Karpas-422 (cell line): Measurements from ENCODE around the gene SLC25A44. TPM values are rescaled to one million over a fixed set of nuclear protein-coding genes. Genes with fewer than 3 reads are reported as not detected.

Experiments used
- DNase-seq: peaks from one replicate; pipeline ENCODE4 v3.0.0-alpha.2; 2015
- H2AFZ ChIP-seq: fragments of 200-600 bp; sonication (generic); 2 replicates; pipeline ENCODE4 v1.6.1; 2014; ENCODE audit warnings: antibody characterized with exemption, low read length, mixed read lengths
- H3K27ac ChIP-seq: fragments of 200-600 bp; sonication (generic); 2 replicates; pipeline ENCODE4 v1.5.1; 2014; ENCODE audit warnings: mild to moderate bottlenecking, low read length, moderate library complexity
- H3K27me3 ChIP-seq: fragments of 200-600 bp; sonication (generic); 2 replicates; pipeline ENCODE4 v1.6.1; 2014; ENCODE audit warnings: low read length, mixed read lengths
- H3K36me3 ChIP-seq: fragments of 200-600 bp; sonication (generic); 2 replicates; pipeline ENCODE4 v1.6.1; 2014; ENCODE audit warnings: low read length, mixed read lengths; ENCODE audit not compliant: insufficient read depth
- H3K4me1 ChIP-seq: fragments of 200-600 bp; sonication (generic); 2 replicates; pipeline ENCODE4 v1.6.1; 2014; ENCODE audit warnings: mild to moderate bottlenecking, low read length, mixed read lengths
- H3K4me2 ChIP-seq: fragments of 200-600 bp; sonication (generic); 2 replicates; pipeline ENCODE4 v1.6.1; 2014; ENCODE audit warnings: low read length, low read depth, mild to moderate bottlenecking; ENCODE audit not compliant: poor library complexity, severe bottlenecking
- H3K4me3 ChIP-seq: fragments of 200-600 bp; sonication (generic); 2 replicates; pipeline ENCODE4 v1.5.1; 2014; ENCODE audit warnings: mild to moderate bottlenecking, antibody characterized with exemption, low read length, mixed read lengths
- H3K79me2 ChIP-seq: fragments of 200-600 bp; sonication (generic); 2 replicates; pipeline ENCODE4 v1.6.1; 2014; ENCODE audit warnings: mild to moderate bottlenecking, low read length, mixed read lengths
- H3K9ac ChIP-seq: fragments of 200-600 bp; sonication (generic); 2 replicates; pipeline ENCODE4 v1.6.0; 2014; ENCODE audit warnings: low read length
- H3K9me2 ChIP-seq: fragments of 200-600 bp; sonication (generic), shearing (Covaris generic); replicated peaks from 2 replicates; pipeline ENCODE4 v1.6.0; 2014; ENCODE audit warnings: mild to moderate bottlenecking, low read length, moderate library complexity; ENCODE audit not compliant: insufficient read depth
- H3K9me3 ChIP-seq: fragments of 300-700, 200-600 bp; sonication (generic); 2 replicates; pipeline ENCODE4 v1.6.1; 2014; ENCODE audit warnings: low read length, mixed read lengths
- H4K20me1 ChIP-seq: fragments of 200-600 bp; sonication (generic); 2 replicates; pipeline ENCODE4 v1.6.1; 2014; ENCODE audit warnings: mild to moderate bottlenecking, antibody characterized with exemption, low read length, low read depth; ENCODE audit not compliant: insufficient read depth
- total RNA-seq: library from RNA; depleted of rRNA; stranded (reverse); fragments of >200 nt; shearing (Covaris generic); gene quantifications from 2 replicates; pipeline ENCODE4 v1.2.3, GENCODE V29; 2014; ENCODE audit warnings: low replicate concordance; rRNA removed

The SLC25A44 gene
- total RNA-seq, result 16.8 and 24.0 TPM in 2 replicates

- Histone ChIP-seq H3K4me2 (peak within 1 kb of the TSS; percentile 87), H3K36me3 (peaks cover 10% of the 10 kb centered on the region; the same call in 1 of the 2 replicates), H3K27me3 (no peaks in the 10 kb centered on the region), H3K4me1 (peaks cover 27% of the 10 kb centered on the region), H4K20me1 (peaks cover 9% of the 10 kb centered on the region; the same call in 1 of the 2 replicates), H3K9ac (peak within 1 kb of the TSS; percentile 89), H2AFZ (peak within 1 kb of the TSS; percentile 30; the same call in 1 of the 2 replicates), H3K27ac (peak within 1 kb of the TSS; percentile 73), H3K79me2 (peaks cover 46% of the 10 kb centered on the region), H3K9me3 (no peaks in the 10 kb centered on the region), H3K4me3 (peak within 1 kb of the TSS; percentile 93), H3K9me2 (no peaks in the 10 kb centered on the region)
- peak; percentile 100 for DNase-seq
Observed at GRCh38 chr1:156193488-156194299, at the start of gene SLC25A44. SLC25A44 (plus strand) TSS chr1:156194104; CDS start chr1:156199848, 5,744 bp downstream.

- no peak overlapping the region for H3K4me2 ChIP-seq
- no peaks in the 10 kb centered on the region for H3K9me3 ChIP-seq
- DNase-seq, result no peak
- H3K27ac ChIP-seq, result no peak overlapping the region
- no peaks in the 10 kb centered on the region for H4K20me1 ChIP-seq
- peaks cover 40% of the 10 kb centered on the region for H3K4me1 ChIP-seq
- no peaks in the 10 kb centered on the region for H3K79me2 ChIP-seq
- H3K9ac ChIP-seq, result no peak overlapping the region
- H3K36me3 ChIP-seq, result no peaks in the 10 kb centered on the region
- H3K27me3 ChIP-seq, result no peaks in the 10 kb centered on the region
- no peaks in the 10 kb centered on the region for H3K9me2 ChIP-seq
- no peak overlapping the region for H2AFZ ChIP-seq
- no peak overlapping the region for H3K4me3 ChIP-seq
Observed at GRCh38 chr1:156144742-156145141, 49.2 kb upstream of the SLC25A44 start.

GRCh38 chr1:156145650-156146019, 48.3 kb upstream of the SLC25A44 start:
- Histone ChIP-seq H3K27me3 (no peaks in the 10 kb centered on the region), H3K9me3 (no peaks in the 10 kb centered on the region), H3K4me2 (peak overlapping the region; percentile 60), H3K27ac (no peak overlapping the region), H3K36me3 (no peaks in the 10 kb centered on the region), H3K9me2 (no peaks in the 10 kb centered on the region), H3K79me2 (no peaks in the 10 kb centered on the region), H4K20me1 (no peaks in the 10 kb centered on the region), H3K4me3 (no peak overlapping the region), H3K4me1 (peaks cover 49% of the 10 kb centered on the region), H2AFZ (no peak overlapping the region), H3K9ac (peak overlapping the region; percentile 8; the same call in 1 of the 2 replicates)
- DNase-seq, result no peak

GRCh38 chr1:156146020-156146768, 47.7 kb upstream of the SLC25A44 start:
- peak; percentile 91 for DNase-seq
- peak overlapping the region; percentile 8; the same call in 1 of the 2 replicates for H3K27ac ChIP-seq
- peaks cover 54% of the 10 kb centered on the region for H3K4me1 ChIP-seq

GRCh38 chr1:156146769-156147405, 47.0 kb upstream of the SLC25A44 start:
- Histone ChIP-seq H3K36me3 (no peaks in the 10 kb centered on the region), H3K4me3 (peak overlapping the region; percentile 49; the same call in 1 of the 2 replicates), H3K27me3 (no peaks in the 10 kb centered on the region), H3K79me2 (no peaks in the 10 kb centered on the region), H3K9ac (peak overlapping the region; percentile 47), H3K9me3 (no peaks in the 10 kb centered on the region), H3K4me2 (peak overlapping the region; percentile 60), H3K4me1 (peaks cover 61% of the 10 kb centered on the region), H3K27ac (peak overlapping the region; percentile 8; the same call in 1 of the 2 replicates), H4K20me1 (no peaks in the 10 kb centered on the region), H3K9me2 (no peaks in the 10 kb centered on the region), H2AFZ (peak overlapping the region; percentile 43; the same call in 1 of the 2 replicates)
- no peak for DNase-seq

More at GRCh38 chr1:156146020-156146768, 47.7 kb upstream of the SLC25A44 start:
- Histone ChIP-seq H3K9me2 (no peaks in the 10 kb centered on the region), H2AFZ (peak overlapping the region; percentile 43; the same call in 1 of the 2 replicates), H3K4me3 (peak overlapping the region; percentile 49), H3K36me3 (no peaks in the 10 kb centered on the region), H3K4me2 (peak overlapping the region; percentile 60), H4K20me1 (no peaks in the 10 kb centered on the region), H3K9ac (peak overlapping the region; percentile 47), H3K27me3 (no peaks in the 10 kb centered on the region), H3K79me2 (no peaks in the 10 kb centered on the region), H3K9me3 (no peaks in the 10 kb centered on the region)

- Histone ChIP-seq H3K9me2 (no peaks in the 10 kb centered on the region), H3K4me1 (peaks cover 75% of the 10 kb centered on the region), H3K9ac (peak overlapping the region; percentile 35; the same call in 1 of the 2 replicates), H2AFZ (peak overlapping the region; percentile 93), H3K79me2 (peaks cover 7% of the 10 kb centered on the region; the same call in 1 of the 2 replicates), H3K27me3 (no peaks in the 10 kb centered on the region), H4K20me1 (no peaks in the 10 kb centered on the region), H3K36me3 (no peaks in the 10 kb centered on the region), H3K4me2 (peak overlapping the region; percentile 53), H3K27ac (peak overlapping the region; percentile 92), H3K4me3 (no peak overlapping the region; the same call in 1 of the 2 replicates), H3K9me3 (no peaks in the 10 kb centered on the region)
- DNase-seq, result peak; percentile 61
Observed at GRCh38 chr1:156148216-156148615, 45.7 kb upstream of the SLC25A44 start.

- peak overlapping the region; percentile 93 for H3K4me2 ChIP-seq
- peaks cover 10% of the 10 kb centered on the region for H3K79me2 ChIP-seq
- H3K9ac ChIP-seq, result peak overlapping the region; percentile 78
- peak overlapping the region; percentile 92 for H3K27ac ChIP-seq
- H3K4me1 ChIP-seq, result peaks cover 89% of the 10 kb centered on the region
- no peaks in the 10 kb centered on the region for H3K9me2 ChIP-seq
- H4K20me1 ChIP-seq, result no peaks in the 10 kb centered on the region
- peak overlapping the region; percentile 78 for H3K4me3 ChIP-seq
- H3K27me3 ChIP-seq, result no peaks in the 10 kb centered on the region
- no peaks in the 10 kb centered on the region for H3K36me3 ChIP-seq
- H3K9me3 ChIP-seq, result no peaks in the 10 kb centered on the region
- H2AFZ ChIP-seq, result peak overlapping the region; percentile 34; the same call in 1 of the 2 replicates
- peak; percentile 92 for DNase-seq
Observed at GRCh38 chr1:156149374-156150332, 44.3 kb upstream of the SLC25A44 start.
